ENCODE data around the gene POLDIP3. TPM values are rescaled to one million over a fixed set of nuclear protein-coding genes. Genes with fewer than 3 reads are reported as not detected.

Gene POLDIP3
- total and polyA plus RNA-seq, 2 donors (not counting 3 experiments of a cell fraction or from before 2014, with no cell fraction given) = 29.3 to 60.4 TPM

- intact Hi-C loops (cut with micrococcal nuclease) = no loop called here
- Histone ChIP-seq H2AFZ (ENCODE audit: low read depth, low read length) (no peak overlapping the region), H3K36me3 (ENCODE audit: control insufficient read depth in 2 of 2, extremely low read depth in 1 of 2, insufficient read depth in 2 of 2, low read length in 2 of 2) (peaks cover 23 to 45% of the 10 kb centered on the region in 2 experiments), H3K9me1 (replicated peaks; ENCODE audit: control insufficient read depth, extremely low read depth, insufficient read depth, low read length) (no peaks in the 10 kb centered on the region), H3K4me1 (ENCODE audit: control insufficient read depth, extremely low read depth, insufficient read depth, low read length) (peaks cover 12% of the 10 kb centered on the region), H3K9ac (replicated peaks; ENCODE audit: extremely low read depth, insufficient read depth, low read length) (no peak overlapping the region), H3K4me3 (replicated peaks in 1 of 3; ENCODE audit: insufficient read depth in 1 of 3, low read depth in 1 of 3, low read length in 3 of 3) (no peak overlapping the region), H4K20me1 (replicated peaks; ENCODE audit: control insufficient read depth, extremely low read depth, insufficient read depth, low read length) (no peaks in the 10 kb centered on the region), H3K27ac (ENCODE audit: insufficient read depth, low read depth, low read length) (no peak overlapping the region), H3K27me3 (ENCODE audit: control insufficient read depth in 2 of 2, insufficient read depth in 2 of 2, low read length in 2 of 2) (no peaks in the 10 kb centered on the region), H3K9me3 (replicated peaks; ENCODE audit: control insufficient read depth, insufficient read depth, low read length) (no peaks in the 10 kb centered on the region), H3K79me2 (ENCODE audit: control insufficient read depth, insufficient read depth, low read length) (peaks cover 15% of the 10 kb centered on the region), H3K4me2 (ENCODE audit: insufficient read depth, low read length) (no peak overlapping the region)
- dilution Hi-C loops (cut with MboI; ENCODE audit: extremely low pct_ligation_motif_present, low sequenced_read_pairs) = no loop called here
- ChIA-PET CTCF (no interaction called here), POLR2A (no interaction called here)
- DNase-seq (ENCODE audit: low read depth, low spot score) (no peak), FAIRE-seq (no peak)
- no TSS peak for BruUV-seq (replicated peaks)
- TF ChIP-seq GATA2 (IDR thresholded peaks at IDR 0.05; ENCODE audit: insufficient read depth, insufficient read length, low read depth, low read length) (no peak), FOS (IDR thresholded peaks at IDR 0.05; ENCODE audit: borderline replicate concordance, insufficient read depth, low read length) (no peak), EZH2 (IDR thresholded peaks at IDR 0.05; ENCODE audit: borderline replicate concordance, low read depth, low read length, severe bottlenecking) (no peak), MYC (IDR thresholded peaks at IDR 0.05; ENCODE audit: low read depth, low read length) (no peak), MAX (IDR thresholded peaks at IDR 0.05; ENCODE audit: insufficient read depth, insufficient read length) (no peak), POLR2AphosphoS5 (IDR thresholded peaks at IDR 0.05; ENCODE audit: insufficient read depth, low read depth, low read length) (no peak), JUN (IDR thresholded peaks at IDR 0.05; ENCODE audit: borderline replicate concordance, insufficient read depth, insufficient read length, low read depth) (no peak), CTCF (IDR thresholded peaks at IDR 0.05; ENCODE audit: extremely low read depth in 1 of 2, insufficient read depth in 1 of 2, low read depth in 1 of 2, low read length in 2 of 2) (no peak), POLR2A (IDR thresholded peaks at IDR 0.05; ENCODE audit: low read depth, low read length) (no peak)
These were observed 18.3 kb upstream of the POLDIP3 start for GRCh38 chr22:42633013-42633412.
